GM12801 (cell line): ENCODE data around the gene ZNF8.

Experiments used
- CTCF ChIP-seq: IDR thresholded peaks from one replicate; pipeline ENCODE4 v1.5.1; 2011; ENCODE audit warnings: control low read depth; ENCODE audit not compliant: insufficient read length; ENCODE audit errors: extremely low read depth

The ZNF8 gene

GRCh38 chr19:58338336-58338735 lies 59.6 kb downstream of the ZNF8 start:
- no peak for TF ChIP-seq CTCF

- no peak for TF ChIP-seq CTCF
These were observed 60.2 kb downstream of the ZNF8 start for GRCh38 chr19:58338825-58339558.

GRCh38 chr19:58345558-58345957 lies 66.8 kb downstream of the ZNF8 start:
- TF ChIP-seq CTCF: no peak

GRCh38 chr19:58346961-58347929 lies 68.5 kb downstream of the ZNF8 start:
- TF ChIP-seq CTCF: no peak

DNA sequence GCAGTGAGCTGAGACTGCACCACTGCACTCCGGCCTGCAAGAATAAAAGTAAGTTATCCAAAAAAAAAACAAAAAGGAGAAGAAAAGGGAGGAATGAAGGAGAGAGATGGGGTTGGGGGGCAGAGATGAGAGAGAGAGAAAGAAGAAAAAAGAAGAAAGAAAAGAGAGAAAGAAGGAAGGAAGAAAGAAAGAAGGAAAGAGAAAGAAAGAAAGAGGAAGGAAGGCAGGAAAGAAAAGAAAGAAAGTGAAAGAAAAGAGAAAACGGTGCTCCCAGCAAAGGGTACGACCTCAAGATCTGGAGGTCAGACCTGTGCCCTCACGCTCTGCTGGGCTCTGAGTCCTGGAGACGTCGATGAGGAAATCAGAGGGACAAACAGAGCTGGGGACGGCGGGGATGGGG lies 70.8 kb downstream of the ZNF8 start:
- TF ChIP-seq CTCF: no peak

GRCh38 chr19:58350001-58350861 lies 71.5 kb downstream of the ZNF8 start:
- no peak for TF ChIP-seq CTCF

- TF ChIP-seq CTCF: no peak
These were observed 72.3 kb downstream of the ZNF8 start for GRCh38 chr19:58350871-58351557.
